Panc1 (cell line): ENCODE data around the gene COTL1. TPM values are rescaled to one million over a fixed set of nuclear protein-coding genes. Genes with fewer than 3 reads are reported as not detected.

Source experiments
- ATAC-seq: fragments of 200-7000 bp; cut with Tn5 transposase; 2 replicates; pipeline ENCODE4 v1.9.1; 2020; ENCODE audit warnings: mild to moderate bottlenecking, moderate library complexity
- BruUV-seq: library from RNA; stranded (reverse); fragments of 400-500 nt; replicated peaks from 2 replicates; lab custom pipeline; 2021; lab: Mats Ljungman, UMichigan
- CTCF ChIA-PET: fragments of 300-600 bp; sonication (Branson Sonifier 250); formaldehyde crosslinking; loops from one replicate; lab custom pipeline; 2022; ENCODE audit warnings: antibody characterized with exemption; lab: Charles Lee
- POLR2A ChIA-PET: fragments of 300-600 bp; sonication (Branson Sonifier 250); formaldehyde crosslinking; loops from one replicate; lab custom pipeline; 2022; ENCODE audit warnings: antibody characterized with exemption; lab: Charles Lee
- DNase-seq: peaks from one replicate; pipeline ENCODE4 v3.0.0-alpha.2; 2010; ENCODE audit warnings: low read depth, low spot score
- H3K27ac ChIP-seq: 2 replicates; pipeline ENCODE4 v1.5.1; 2011; ENCODE audit warnings: mild to moderate bottlenecking, low read length, inconsistent platforms
- H3K27me3 ChIP-seq: fragments of 200-500 bp; sonication (Bioruptor generic); 2 replicates; pipeline ENCODE4 v1.6.0; 2014; ENCODE audit warnings: low read length, inconsistent platforms; ENCODE audit not compliant: control insufficient read depth, insufficient read depth
- H3K36me3 ChIP-seq: fragments of 200-500 bp; sonication (Bioruptor generic); 2 replicates; pipeline ENCODE4 v1.5.1; 2014; ENCODE audit warnings: inconsistent platforms, mild to moderate bottlenecking, low read length, moderate library complexity; ENCODE audit not compliant: control insufficient read depth, insufficient read depth
- H3K4me1 ChIP-seq: 2 replicates; pipeline ENCODE4 v1.5.1; 2011; ENCODE audit warnings: inconsistent platforms, mild to moderate bottlenecking, low read length, moderate library complexity; ENCODE audit not compliant: control insufficient read depth, insufficient read depth
- H3K4me3 ChIP-seq, 2 experiments: 2 replicates each; pipeline ENCODE4 v1.5.1; 2011 to 2012; ENCODE audit warnings: low read depth in 2 of 2, low read length in 2 of 2, mild to moderate bottlenecking in 2 of 2, inconsistent platforms in 1 of 2, moderate library complexity in 1 of 2
- H3K9me3 ChIP-seq: fragments of 200-500 bp; sonication (Bioruptor generic); 2 replicates; pipeline ENCODE4 v1.5.1; 2014; ENCODE audit warnings: low read depth, mild to moderate bottlenecking, inconsistent platforms, low read length, moderate library complexity; ENCODE audit not compliant: control insufficient read depth, insufficient read depth
- POLR2AphosphoS5 ChIP-seq: IDR thresholded peaks from 2 replicates; pipeline ENCODE4 v1.6.1; 2012; ENCODE audit warnings: mild to moderate bottlenecking, low read depth, low read length, moderate library complexity
- SIN3A ChIP-seq: IDR thresholded peaks from 2 replicates; pipeline ENCODE4 v1.6.1; 2012; ENCODE audit warnings: low read depth, mild to moderate bottlenecking, low read length, moderate library complexity, borderline replicate concordance; ENCODE audit not compliant: insufficient read depth
- TCF7L2 ChIP-seq: IDR thresholded peaks from 2 replicates; pipeline ENCODE4 v1.6.1; 2011; ENCODE audit warnings: mild to moderate bottlenecking, low read depth, low read length, inconsistent platforms
- in situ Hi-C: cut with HindIII; loops from 2 replicates; pipeline ENCODE4 v1.10.0; 2016; ENCODE audit warnings: low sequenced_read_pairs, low pct_unique_long_range_greater_than_20kb
- intact Hi-C: fragments of 100-400 bp; cut with micrococcal nuclease; formaldehyde crosslinking; loops from one replicate; pipeline ENCODE4 v1.10.0; 2022; ENCODE audit not compliant: unreplicated experiment
- total RNA-seq: library from RNA; stranded (reverse); gene quantifications from one replicate; pipeline ENCODE4 v1.2.1, GENCODE V29; 2021; ENCODE audit not compliant: unreplicated experiment
- TF ChIP-seq, protein P1 (sequence below), 2 experiments: IDR thresholded peaks; 2 replicates each; pipeline ENCODE4 v1.6.1; 2011 to 2012; ENCODE audit warnings: low read depth in 2 of 2, control low read depth in 1 of 2, low read length in 1 of 2, mild to moderate bottlenecking in 1 of 2, moderate library complexity in 1 of 2; ENCODE audit not compliant: insufficient read depth in 1 of 2
- TF ChIP-seq, protein P2 (sequence below): fragments of 450-650 bp; IDR thresholded peaks from 2 replicates; pipeline ENCODE4 v1.5.1; 2017; ENCODE audit warnings: mild to moderate bottlenecking

Gene COTL1
- total RNA-seq, 1 experiment from 2014 or later: 302 TPM

- no peak for DNase-seq
- Histone ChIP-seq H3K27ac (no peak overlapping the region), H3K9me3 (no peaks in the 10 kb centered on the region), H3K4me1 (peaks cover 4% of the 10 kb centered on the region; the same call in 1 of the 2 replicates), H3K27me3 (no peaks in the 10 kb centered on the region), H3K36me3 (no peaks in the 10 kb centered on the region), H3K4me3 (no peak overlapping the region)
- ChIA-PET POLR2A (no interaction called here), CTCF (no interaction called here)
- intact Hi-C loops: no loop called here
- TF ChIP-seq POLR2AphosphoS5 (no peak), SIN3A (no peak), TCF7L2 (no peak)
- TF ChIP-seq, protein P1, sequence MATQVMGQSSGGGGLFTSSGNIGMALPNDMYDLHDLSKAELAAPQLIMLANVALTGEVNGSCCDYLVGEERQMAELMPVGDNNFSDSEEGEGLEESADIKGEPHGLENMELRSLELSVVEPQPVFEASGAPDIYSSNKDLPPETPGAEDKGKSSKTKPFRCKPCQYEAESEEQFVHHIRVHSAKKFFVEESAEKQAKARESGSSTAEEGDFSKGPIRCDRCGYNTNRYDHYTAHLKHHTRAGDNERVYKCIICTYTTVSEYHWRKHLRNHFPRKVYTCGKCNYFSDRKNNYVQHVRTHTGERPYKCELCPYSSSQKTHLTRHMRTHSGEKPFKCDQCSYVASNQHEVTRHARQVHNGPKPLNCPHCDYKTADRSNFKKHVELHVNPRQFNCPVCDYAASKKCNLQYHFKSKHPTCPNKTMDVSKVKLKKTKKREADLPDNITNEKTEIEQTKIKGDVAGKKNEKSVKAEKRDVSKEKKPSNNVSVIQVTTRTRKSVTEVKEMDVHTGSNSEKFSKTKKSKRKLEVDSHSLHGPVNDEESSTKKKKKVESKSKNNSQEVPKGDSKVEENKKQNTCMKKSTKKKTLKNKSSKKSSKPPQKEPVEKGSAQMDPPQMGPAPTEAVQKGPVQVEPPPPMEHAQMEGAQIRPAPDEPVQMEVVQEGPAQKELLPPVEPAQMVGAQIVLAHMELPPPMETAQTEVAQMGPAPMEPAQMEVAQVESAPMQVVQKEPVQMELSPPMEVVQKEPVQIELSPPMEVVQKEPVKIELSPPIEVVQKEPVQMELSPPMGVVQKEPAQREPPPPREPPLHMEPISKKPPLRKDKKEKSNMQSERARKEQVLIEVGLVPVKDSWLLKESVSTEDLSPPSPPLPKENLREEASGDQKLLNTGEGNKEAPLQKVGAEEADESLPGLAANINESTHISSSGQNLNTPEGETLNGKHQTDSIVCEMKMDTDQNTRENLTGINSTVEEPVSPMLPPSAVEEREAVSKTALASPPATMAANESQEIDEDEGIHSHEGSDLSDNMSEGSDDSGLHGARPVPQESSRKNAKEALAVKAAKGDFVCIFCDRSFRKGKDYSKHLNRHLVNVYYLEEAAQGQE (IDR thresholded peaks at IDR 0.05; ENCODE audit: insufficient read depth in 1 of 2, low read depth in 2 of 2, low read length in 1 of 2): no peak
- TF ChIP-seq, protein P2, sequence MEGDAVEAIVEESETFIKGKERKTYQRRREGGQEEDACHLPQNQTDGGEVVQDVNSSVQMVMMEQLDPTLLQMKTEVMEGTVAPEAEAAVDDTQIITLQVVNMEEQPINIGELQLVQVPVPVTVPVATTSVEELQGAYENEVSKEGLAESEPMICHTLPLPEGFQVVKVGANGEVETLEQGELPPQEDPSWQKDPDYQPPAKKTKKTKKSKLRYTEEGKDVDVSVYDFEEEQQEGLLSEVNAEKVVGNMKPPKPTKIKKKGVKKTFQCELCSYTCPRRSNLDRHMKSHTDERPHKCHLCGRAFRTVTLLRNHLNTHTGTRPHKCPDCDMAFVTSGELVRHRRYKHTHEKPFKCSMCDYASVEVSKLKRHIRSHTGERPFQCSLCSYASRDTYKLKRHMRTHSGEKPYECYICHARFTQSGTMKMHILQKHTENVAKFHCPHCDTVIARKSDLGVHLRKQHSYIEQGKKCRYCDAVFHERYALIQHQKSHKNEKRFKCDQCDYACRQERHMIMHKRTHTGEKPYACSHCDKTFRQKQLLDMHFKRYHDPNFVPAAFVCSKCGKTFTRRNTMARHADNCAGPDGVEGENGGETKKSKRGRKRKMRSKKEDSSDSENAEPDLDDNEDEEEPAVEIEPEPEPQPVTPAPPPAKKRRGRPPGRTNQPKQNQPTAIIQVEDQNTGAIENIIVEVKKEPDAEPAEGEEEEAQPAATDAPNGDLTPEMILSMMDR: no peak
- no TSS peak for BruUV-seq
- ATAC-seq: no peak
- in situ Hi-C loops: no loop called here
Measured at GRCh38 chr16:84578538-84579126, 39.2 kb downstream of the COTL1 start.

DNA sequence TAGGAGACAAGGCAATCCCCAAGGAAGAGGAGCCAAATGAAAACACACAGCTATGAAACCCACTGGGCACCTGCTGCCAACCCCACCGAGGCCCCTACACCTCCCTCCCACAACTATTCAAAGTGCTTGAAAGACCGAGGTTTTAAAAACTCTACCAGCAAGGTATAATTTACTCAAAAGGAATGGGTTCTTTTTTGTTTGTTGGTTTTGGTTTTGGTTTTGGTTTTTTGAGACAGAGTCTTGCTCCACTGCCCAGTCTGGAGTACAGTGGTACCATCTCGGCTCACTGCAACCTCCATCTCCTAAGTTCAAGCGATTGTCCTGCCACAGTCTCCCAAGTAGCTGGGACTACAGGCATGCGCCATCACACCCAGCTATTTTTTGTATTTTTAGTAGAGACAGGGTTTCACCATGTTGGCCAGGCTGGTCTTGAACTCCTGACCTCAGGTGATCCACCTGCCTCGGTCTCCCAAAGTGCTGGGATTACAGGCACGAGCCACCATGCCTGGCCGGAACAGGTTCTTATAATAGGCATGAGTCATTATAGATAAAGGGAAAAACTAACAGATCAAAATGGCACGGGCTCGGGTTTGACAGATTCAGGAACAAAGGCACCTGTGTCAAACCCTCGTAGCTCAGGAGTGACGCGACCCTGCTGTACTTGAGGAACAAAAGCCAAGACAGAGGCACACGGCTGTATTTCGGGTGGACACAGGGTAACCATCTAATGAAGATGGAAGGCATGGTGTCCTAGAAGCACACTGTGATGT is 40.7 kb downstream of the COTL1 start:
- ATAC-seq (no peak), DNase-seq (no peak)
- no peak overlapping the region for H3K4me3 ChIP-seq
- no peak overlapping the region for H3K27ac ChIP-seq
- ChIA-PET POLR2A (no interaction called here), CTCF (no interaction called here)
- H3K36me3 ChIP-seq: no peaks in the 10 kb centered on the region
- TF ChIP-seq TCF7L2 (no peak), POLR2AphosphoS5 (no peak), SIN3A (no peak)
- TF ChIP-seq, protein P2: no peak
- TF ChIP-seq, protein P1 (IDR thresholded peaks at IDR 0.05; ENCODE audit: insufficient read depth in 1 of 2, low read depth in 2 of 2, low read length in 1 of 2): no peak
- intact Hi-C loops (no loop called here), in situ Hi-C loops (no loop called here)
- H3K9me3 ChIP-seq: no peaks in the 10 kb centered on the region
- no TSS peak for BruUV-seq
- H3K27me3 ChIP-seq: no peaks in the 10 kb centered on the region
- H3K4me1 ChIP-seq: no peaks in the 10 kb centered on the region
